Spleen (tissue), 7 donors: ENCODE data around the gene CERKL.

ENCODE experiments used
- POLR2A ChIP-seq, 3 donors: fragments of 450-650 bp; IDR thresholded peaks; one replicate each; pipeline ENCODE4 v1.5.1; 2017; ENCODE audit warnings: antibody characterized with exemption in 3 of 3, mild to moderate bottlenecking in 1 of 3
- TF ChIP-seq, protein P1 (sequence below), 11 experiments: fragments of 200-600 bp in 7 of 11; fragments of 450-650 bp in 4 of 11; sonication (generic) in 4 of 11; IDR thresholded peaks in 8 of 11; conservative IDR thresholded peaks in 3 of 11; 1 replicate in 7 of 11; 2 replicates in 4 of 11; pipeline versions ENCODE4 v1.4.0 to v1.8.0; 2016 to 2021; ENCODE audit warnings: antibody characterized with exemption in 11 of 11, inconsistent platforms in 4 of 11, mild to moderate bottlenecking in 1 of 11
- donor health status: DM: no; HTN: no; CAD: no; lungs with moderate emphysema.
- donor health status: DM: no; HTN: no; CAD: no.
- donor health status: DM: no; HTN: no; CAD: no.

- TF ChIP-seq, protein P1, sequence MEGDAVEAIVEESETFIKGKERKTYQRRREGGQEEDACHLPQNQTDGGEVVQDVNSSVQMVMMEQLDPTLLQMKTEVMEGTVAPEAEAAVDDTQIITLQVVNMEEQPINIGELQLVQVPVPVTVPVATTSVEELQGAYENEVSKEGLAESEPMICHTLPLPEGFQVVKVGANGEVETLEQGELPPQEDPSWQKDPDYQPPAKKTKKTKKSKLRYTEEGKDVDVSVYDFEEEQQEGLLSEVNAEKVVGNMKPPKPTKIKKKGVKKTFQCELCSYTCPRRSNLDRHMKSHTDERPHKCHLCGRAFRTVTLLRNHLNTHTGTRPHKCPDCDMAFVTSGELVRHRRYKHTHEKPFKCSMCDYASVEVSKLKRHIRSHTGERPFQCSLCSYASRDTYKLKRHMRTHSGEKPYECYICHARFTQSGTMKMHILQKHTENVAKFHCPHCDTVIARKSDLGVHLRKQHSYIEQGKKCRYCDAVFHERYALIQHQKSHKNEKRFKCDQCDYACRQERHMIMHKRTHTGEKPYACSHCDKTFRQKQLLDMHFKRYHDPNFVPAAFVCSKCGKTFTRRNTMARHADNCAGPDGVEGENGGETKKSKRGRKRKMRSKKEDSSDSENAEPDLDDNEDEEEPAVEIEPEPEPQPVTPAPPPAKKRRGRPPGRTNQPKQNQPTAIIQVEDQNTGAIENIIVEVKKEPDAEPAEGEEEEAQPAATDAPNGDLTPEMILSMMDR (IDR thresholded peaks at IDR 0.05 in 8 of 11, conservative IDR thresholded peaks at IDR 0.05 in 3 of 11): no peak
- no peak for TF ChIP-seq POLR2A (IDR thresholded peaks at IDR 0.05)
Observed at GRCh38 chr2:181553244-181553643, 103.7 kb downstream of the CERKL start.
